HepG2 (cell line): ENCODE measurements around the gene SSPN.

ENCODE experiments used
- GATAD1 ChIP-seq: IDR thresholded peaks from 2 replicates; pipeline ENCODE4 v1.6.1; 2016; ENCODE audit warnings: missing genetic modification reagents, missing compliant biosample characterization
- KDM5A ChIP-seq: fragments of 200-600 bp; sonication (generic); IDR thresholded peaks from 2 replicates; pipeline ENCODE4 v1.7.0; 2018; ENCODE audit warnings: antibody characterized with exemption, mild to moderate bottlenecking, low read length, borderline replicate concordance
- MAZ ChIP-seq, 2 experiments: sonication (generic) in 1 of 2; formaldehyde crosslinking in 1 of 2; IDR thresholded peaks; 2 replicates each; pipeline versions ENCODE4 v1.5.0 to v1.6.1; 2012 to 2020; ENCODE audit warnings: low read depth in 2 of 2, mild to moderate bottlenecking in 2 of 2, borderline replicate concordance in 1 of 2, improper control_type of control experiment in 1 of 2, low read length in 1 of 2, missing genetic modification reagents in 1 of 2, moderate library complexity in 1 of 2
- TF ChIP-seq, protein P1 (sequence below), 2 experiments: fragments of 450-650 bp in 1 of 2; sonication (generic) in 1 of 2; formaldehyde crosslinking in 1 of 2; IDR thresholded peaks; 2 replicates each; pipeline versions ENCODE4 v1.6.1 to v1.8.0; 2016 to 2022; ENCODE audit warnings: antibody characterized with exemption in 1 of 2, mild to moderate bottlenecking in 1 of 2, missing genetic modification reagents in 1 of 2
- TF ChIP-seq, protein P2 (sequence below): IDR thresholded peaks from 2 replicates; pipeline ENCODE4 v1.6.1; 2016; ENCODE audit warnings: missing compliant biosample characterization, missing genetic modification reagents, borderline replicate concordance
- TF ChIP-seq, protein P3 (sequence below): sonication (generic); formaldehyde crosslinking; IDR thresholded peaks from 2 replicates; pipeline ENCODE4 v1.8.1; 2023; ENCODE audit warnings: missing genetic modification reagents, inconsistent platforms, borderline replicate concordance
- TF ChIP-seq, protein P4 (sequence below): sonication (generic); formaldehyde crosslinking; IDR thresholded peaks from 2 replicates; pipeline ENCODE4 v1.5.1; 2020; ENCODE audit warnings: mild to moderate bottlenecking, missing genetic modification reagents

DNA sequence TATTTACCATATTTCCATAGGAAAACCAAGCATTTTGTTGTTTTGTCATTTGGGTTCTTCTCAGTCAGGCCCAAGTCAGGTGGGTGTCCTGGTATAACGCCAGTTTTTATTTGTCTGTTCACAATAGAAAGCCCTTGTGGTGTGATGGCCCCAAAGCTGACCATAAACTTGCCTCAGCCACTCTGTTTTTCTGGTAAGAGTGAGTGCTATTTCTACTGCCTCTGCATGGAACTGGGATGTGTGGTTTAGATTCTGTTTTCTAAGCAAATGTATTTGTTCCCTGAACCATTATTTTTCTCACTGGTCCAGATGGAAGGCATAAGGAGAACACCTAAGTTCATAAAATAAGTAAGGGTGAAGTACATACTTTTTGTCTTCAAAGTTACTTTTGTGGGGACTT is 1.8 kb upstream of the SSPN start:
- TF ChIP-seq, protein P1, sequence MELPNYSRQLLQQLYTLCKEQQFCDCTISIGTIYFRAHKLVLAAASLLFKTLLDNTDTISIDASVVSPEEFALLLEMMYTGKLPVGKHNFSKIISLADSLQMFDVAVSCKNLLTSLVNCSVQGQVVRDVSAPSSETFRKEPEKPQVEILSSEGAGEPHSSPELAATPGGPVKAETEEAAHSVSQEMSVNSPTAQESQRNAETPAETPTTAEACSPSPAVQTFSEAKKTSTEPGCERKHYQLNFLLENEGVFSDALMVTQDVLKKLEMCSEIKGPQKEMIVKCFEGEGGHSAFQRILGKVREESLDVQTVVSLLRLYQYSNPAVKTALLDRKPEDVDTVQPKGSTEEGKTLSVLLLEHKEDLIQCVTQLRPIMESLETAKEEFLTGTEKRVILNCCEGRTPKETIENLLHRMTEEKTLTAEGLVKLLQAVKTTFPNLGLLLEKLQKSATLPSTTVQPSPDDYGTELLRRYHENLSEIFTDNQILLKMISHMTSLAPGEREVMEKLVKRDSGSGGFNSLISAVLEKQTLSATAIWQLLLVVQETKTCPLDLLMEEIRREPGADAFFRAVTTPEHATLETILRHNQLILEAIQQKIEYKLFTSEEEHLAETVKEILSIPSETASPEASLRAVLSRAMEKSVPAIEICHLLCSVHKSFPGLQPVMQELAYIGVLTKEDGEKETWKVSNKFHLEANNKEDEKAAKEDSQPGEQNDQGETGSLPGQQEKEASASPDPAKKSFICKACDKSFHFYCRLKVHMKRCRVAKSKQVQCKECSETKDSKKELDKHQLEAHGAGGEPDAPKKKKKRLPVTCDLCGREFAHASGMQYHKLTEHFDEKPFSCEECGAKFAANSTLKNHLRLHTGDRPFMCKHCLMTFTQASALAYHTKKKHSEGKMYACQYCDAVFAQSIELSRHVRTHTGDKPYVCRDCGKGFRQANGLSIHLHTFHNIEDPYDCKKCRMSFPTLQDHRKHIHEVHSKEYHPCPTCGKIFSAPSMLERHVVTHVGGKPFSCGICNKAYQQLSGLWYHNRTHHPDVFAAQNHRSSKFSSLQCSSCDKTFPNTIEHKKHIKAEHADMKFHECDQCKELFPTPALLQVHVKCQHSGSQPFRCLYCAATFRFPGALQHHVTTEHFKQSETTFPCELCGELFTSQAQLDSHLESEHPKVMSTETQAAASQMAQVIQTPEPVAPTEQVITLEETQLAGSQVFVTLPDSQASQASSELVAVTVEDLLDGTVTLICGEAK (IDR thresholded peaks at IDR 0.05) = no peak
- TF ChIP-seq, protein P1 (CRISPR knock-in tag; IDR thresholded peaks at IDR 0.05) = no peak
- TF ChIP-seq KDM5A = no peak
- TF ChIP-seq, protein P2, sequence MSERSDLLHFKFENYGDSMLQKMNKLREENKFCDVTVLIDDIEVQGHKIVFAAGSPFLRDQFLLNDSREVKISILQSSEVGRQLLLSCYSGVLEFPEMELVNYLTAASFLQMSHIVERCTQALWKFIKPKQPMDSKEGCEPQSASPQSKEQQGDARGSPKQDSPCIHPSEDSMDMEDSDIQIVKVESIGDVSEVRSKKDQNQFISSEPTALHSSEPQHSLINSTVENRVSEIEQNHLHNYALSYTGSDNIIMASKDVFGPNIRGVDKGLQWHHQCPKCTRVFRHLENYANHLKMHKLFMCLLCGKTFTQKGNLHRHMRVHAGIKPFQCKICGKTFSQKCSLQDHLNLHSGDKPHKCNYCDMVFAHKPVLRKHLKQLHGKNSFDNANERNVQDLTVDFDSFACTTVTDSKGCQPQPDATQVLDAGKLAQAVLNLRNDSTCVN (CRISPR knock-in tag) = no peak
- TF ChIP-seq, protein P3, sequence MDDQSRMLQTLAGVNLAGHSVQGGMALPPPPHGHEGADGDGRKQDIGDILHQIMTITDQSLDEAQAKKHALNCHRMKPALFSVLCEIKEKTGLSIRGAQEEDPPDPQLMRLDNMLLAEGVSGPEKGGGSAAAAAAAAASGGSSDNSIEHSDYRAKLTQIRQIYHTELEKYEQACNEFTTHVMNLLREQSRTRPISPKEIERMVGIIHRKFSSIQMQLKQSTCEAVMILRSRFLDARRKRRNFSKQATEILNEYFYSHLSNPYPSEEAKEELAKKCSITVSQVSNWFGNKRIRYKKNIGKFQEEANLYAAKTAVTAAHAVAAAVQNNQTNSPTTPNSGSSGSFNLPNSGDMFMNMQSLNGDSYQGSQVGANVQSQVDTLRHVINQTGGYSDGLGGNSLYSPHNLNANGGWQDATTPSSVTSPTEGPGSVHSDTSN (CRISPR knock-in tag) = no peak
- TF ChIP-seq, protein P4, sequence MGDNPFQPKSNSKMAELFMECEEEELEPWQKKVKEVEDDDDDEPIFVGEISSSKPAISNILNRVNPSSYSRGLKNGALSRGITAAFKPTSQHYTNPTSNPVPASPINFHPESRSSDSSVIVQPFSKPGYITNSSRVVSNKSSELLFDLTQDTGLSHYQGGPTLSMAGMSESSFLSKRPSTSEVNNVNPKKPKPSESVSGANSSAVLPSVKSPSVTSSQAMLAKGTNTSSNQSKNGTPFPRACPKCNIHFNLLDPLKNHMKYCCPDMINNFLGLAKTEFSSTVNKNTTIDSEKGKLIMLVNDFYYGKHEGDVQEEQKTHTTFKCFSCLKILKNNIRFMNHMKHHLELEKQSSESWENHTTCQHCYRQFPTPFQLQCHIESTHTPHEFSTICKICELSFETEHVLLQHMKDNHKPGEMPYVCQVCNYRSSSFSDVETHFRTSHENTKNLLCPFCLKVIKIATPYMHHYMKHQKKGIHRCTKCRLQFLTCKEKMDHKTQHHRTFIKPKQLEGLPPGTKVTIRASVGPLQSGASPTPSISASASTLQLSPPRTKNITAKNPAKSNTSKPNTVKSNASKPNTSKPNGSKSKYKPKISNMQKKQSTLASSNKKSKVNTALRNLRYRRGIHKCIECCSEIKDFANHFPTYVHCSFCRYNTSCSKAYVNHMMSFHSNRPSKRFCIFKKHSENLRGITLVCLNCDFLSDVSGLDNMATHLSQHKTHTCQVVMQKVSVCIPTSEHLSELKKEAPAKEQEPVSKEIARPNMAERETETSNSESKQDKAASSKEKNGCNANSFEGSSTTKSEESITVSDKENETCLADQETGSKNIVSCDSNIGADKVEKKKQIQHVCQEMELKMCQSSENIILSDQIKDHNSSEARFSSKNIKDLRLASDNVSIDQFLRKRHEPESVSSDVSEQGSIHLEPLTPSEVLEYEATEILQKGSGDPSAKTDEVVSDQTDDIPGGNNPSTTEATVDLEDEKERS (CRISPR knock-in tag) = no peak
- TF ChIP-seq GATAD1 = no peak
- no peak for TF ChIP-seq MAZ (IDR thresholded peaks at IDR 0.05; ENCODE audit: borderline replicate concordance, low read depth, low read length)
- TF ChIP-seq MAZ (CRISPR knock-in tag; IDR thresholded peaks at IDR 0.05; ENCODE audit: low read depth) = no peak
